Colon (tissue), 2 donors: ENCODE results near the gene SUCLG1.
"Not testable (repeated sequence)": the region's sequence is repeated elsewhere in the genome, so short reads cannot be mapped to it uniquely, and the experiment has no call there.

Experiments used
- FAIRE-seq: peaks from 2 replicates; lab custom pipeline; 2012; peaks lifted over from hg19 to GRCh38; lab: Jason Lieb, UNC
- donor health status: control.
- donor health status: control.

Gene SUCLG1

DNA sequence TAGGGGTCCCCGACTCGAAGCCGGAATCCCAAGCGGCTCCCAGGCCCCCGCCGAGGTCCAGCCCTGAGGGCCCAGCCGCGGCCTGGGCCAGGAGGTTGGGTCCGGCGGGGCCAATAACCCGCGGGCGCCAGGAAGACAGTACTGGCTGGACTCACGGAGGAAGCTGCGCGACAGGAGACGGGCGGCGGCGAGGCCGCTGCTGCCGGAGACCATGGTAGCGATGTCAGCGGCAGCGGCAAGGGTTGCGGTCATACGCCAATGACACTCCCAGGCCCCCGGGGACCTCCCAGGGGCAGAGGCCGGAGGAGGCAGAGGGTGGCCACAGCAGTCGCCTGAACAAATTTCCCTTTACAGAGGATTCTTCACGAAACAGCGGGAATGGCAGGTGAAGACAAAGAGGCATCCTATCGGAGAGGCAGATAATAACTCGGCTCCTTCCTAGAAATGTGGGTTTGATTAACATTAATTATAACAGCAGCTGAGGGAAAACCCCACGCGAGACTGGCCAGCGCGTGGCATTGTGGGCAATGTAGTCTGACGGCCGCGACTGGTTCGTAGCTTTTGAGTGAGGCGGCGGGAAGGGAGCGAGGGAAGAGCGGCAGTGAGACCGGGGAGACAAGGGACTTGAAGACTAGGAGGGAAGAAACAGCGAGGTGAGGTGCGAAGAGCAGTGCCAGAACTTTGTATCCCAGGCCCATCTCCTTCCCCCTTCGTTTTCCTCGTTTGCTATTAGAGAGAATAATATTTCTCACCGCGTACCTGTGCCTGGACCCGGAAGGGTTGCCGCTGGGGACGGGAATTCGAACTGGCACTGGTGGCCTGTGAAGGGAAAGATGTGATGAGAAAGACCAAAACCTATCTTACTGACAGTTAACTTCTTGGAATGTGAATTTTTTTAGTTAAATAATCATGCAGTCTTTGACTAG is at the start of gene SUCLG1:
SUCLG1 (minus strand) TSS at position 263 of the 926 bp plus-strand sequence; CDS start at position 252, 11 bp downstream.
- FAIRE-seq, result no peak

- no peak for FAIRE-seq
These were observed 39.2 kb upstream of the SUCLG1 start for GRCh38 chr2:84498150-84498799.

GRCh38 chr2:84497285-84497684 is 38.2 kb upstream of the SUCLG1 start:
- peak; percentile 41 for FAIRE-seq

GRCh38 chr2:84496386-84496785 is 37.3 kb upstream of the SUCLG1 start:
- FAIRE-seq, result peak; percentile 65

DNA sequence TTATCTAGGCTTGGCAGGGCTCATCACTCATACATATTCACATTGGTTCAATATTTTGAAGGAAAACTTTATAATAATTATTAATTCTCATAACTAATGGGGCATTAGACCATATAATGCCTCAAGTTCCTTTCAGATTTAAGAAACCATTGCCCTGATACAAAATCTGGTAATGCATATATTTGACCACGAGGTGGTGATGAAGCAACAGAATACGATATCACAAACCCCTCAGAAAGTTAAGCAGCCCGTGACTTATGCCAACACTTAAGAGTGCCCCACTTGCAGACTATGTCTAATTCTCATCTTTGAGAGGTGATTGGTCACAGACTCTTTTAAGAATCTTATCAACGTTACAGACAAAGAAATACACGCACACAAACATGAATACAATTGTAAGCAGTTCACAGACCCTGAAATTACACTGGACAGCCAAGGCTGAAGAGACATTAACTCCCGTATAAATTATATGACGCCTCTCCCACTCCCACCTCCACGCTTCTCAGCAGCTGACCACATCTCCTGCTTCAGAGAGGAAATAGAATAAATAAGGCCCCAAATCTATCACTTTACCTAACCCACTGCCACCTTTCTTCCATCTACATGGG is 36.6 kb upstream of the SUCLG1 start:
- FAIRE-seq, result peak; percentile 47

GRCh38 chr2:84494070-84494469 is 35.0 kb upstream of the SUCLG1 start:
- FAIRE-seq, result no peak

DNA sequence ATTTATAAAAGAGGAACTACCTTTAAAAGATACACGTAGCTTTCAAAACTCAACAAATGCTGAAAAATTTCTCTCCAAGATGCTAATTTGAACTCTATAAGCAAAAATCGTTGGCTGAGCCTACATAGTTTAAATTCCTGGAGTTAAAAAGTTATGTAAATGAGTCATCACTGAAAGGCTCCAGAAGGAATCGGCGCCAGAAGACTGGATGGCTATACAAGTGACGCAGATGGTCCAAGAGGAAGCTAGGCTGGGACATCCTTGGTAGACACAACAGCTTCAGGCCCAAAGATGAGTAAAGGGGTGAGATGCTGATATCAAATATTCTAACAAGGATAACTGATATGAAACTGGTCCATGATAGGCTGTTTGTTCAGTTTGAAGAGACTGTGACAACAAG is 34.4 kb upstream of the SUCLG1 start:
- no peak for FAIRE-seq

DNA sequence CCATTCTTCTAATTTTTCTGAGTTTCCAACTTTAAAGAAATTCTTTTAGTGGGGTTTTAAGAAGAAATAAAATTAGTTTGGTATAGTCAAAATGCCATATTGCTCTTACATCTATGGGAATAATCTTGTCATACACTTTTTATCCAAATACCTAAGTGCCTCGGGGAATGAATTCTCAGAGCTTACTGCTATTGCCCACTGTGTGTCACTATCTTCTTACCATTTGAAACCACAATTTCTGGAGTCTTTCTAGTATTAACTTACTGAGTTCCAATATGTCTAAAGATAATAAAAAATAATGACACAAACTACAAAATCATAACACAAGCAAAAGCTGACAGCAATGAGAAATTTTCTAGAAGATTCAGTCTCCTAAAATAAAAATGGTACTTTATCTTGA is 33.5 kb upstream of the SUCLG1 start:
- no peak for FAIRE-seq

DNA sequence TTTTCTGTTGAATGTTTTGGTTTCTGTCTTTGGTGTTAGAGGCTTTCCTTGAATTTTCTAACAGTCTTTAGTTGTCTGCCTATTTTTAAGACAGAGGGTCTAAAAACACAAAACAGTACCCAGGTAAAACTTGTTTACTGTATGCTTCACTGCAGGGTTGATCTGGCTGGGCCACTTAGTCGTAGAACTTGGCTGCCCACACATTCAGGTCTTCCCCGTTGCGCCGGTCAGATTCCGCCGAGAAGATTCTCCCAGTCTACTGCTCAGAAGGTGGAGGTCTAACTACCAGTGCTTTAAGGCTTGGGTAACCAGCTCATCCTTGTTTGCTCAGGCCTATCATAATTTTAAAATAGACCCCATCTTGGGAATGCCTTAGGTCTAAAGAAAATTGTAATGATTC is 32.7 kb upstream of the SUCLG1 start:
- no peak for FAIRE-seq

DNA sequence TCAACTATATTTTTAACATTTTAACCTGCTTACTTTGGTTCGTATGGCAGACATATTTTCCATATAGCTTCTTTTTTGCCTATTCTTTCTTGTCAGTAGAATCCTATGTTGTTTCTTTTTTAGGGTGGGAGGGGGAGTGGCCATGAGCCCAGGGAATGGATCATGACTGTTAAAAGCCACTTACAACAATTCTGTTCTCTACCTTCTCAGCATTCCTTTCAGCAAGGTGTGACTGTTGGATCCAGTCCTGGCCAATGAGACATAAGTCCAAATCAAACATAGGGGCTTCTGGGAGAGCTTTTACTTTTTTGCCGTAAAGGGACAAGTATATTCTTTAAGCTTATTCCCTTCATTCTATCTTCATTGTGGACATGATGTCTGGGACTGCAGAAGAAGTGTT is 32.2 kb upstream of the SUCLG1 start:
- no peak for FAIRE-seq

- FAIRE-seq, result no peak
These were observed 28.4 kb upstream of the SUCLG1 start for GRCh38 chr2:84487298-84487996.

GRCh38 chr2:84486441-84487115 is 27.5 kb upstream of the SUCLG1 start:
- peak; percentile 51 for FAIRE-seq

DNA sequence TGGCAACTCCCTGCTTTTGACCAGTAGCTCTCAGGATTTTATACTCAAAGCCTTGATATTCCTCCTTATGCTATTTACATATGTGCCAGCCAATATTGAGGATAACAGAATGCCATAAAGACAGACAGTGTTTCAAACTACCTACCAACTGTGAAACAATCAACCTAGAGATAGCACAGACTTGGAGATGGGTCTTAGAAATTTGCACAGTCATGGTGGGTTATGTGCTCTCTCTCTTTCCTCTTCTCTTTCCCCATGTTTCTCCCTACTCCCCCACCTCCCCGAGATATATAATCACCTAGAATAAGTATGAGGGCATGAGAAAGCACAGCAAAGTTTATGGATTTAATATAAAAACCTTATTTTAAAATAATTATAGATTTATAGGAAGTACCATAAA is 24.2 kb upstream of the SUCLG1 start:
- FAIRE-seq, result no peak

DNA sequence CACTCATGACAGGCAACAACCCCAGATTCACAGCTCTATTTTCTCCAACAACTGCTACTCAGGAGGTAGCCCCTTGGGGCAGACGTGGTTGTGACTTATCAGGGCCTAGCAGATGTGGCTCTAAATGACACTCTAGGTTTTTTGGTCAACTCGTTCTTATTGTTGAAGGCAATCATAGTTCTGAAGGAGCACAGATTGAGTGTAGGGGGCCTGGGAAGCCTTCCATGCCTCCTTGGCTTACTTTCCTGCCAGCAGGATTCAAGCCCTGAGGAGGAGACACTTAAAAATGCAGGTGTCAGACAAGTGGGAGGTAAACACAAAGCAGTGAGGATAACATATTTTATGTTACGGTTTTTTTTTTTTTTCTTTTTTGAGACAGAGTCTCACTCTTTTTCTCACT is 23.5 kb upstream of the SUCLG1 start:
- no peak for FAIRE-seq

- FAIRE-seq, result no peak
These were observed 22.6 kb upstream of the SUCLG1 start for GRCh38 chr2:84481702-84482101.

GRCh38 chr2:84478867-84479266 is 19.8 kb upstream of the SUCLG1 start:
- no peak for FAIRE-seq

GRCh38 chr2:84477886-84478285 is 18.8 kb upstream of the SUCLG1 start:
- no peak for FAIRE-seq

GRCh38 chr2:84474176-84474575 is 15.1 kb upstream of the SUCLG1 start:
- FAIRE-seq, result no peak

GRCh38 chr2:84472856-84473565 is 13.9 kb upstream of the SUCLG1 start:
- no peak for FAIRE-seq

DNA sequence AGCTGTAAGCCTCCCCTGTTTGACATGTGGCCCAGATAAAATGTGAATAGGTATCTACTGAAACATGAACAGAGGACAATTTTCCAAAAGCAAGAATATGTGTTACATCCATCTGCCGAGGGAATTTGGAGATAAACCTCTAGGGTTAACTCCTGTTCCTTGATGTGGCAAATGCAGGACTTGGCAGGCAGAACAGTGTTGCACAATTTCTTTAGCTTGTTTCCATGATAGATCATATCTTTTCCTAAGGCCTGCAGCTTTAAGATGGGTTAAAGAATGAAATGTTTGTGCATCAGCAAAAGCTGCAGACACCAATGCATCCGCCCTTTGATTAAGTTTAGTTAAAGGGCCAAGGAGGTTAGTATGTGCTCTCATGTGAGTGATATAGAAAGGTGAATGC is 13.3 kb upstream of the SUCLG1 start:
- FAIRE-seq, result not testable (repeated sequence)

DNA sequence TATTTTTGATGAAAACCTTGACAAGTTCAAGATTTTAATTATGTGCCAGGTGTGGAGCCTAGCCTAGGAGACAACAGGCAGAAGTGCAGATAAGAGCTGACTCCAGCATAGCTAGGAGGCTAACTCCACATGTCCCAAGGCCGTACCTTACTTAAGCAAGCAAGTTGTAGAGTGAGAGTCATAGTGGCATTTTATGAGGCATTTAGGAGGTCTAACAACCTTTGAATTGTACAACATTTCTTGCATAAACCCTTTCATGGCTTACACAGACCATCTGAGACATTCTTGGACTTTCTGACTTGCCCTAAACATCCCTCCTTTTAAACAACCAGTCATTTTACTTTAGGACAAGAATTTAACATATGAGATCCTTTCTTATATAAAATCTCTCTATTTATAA is 8.3 kb upstream of the SUCLG1 start:
- FAIRE-seq, result no peak
